HG03565 (cell line): Measurements from ENCODE around the gene KANTR.

Experiments used
- ATAC-seq: cut with Tn5 transposase; IDR thresholded peaks from one replicate; pipeline ENCODE4 v1.9.1; 2021; ENCODE audit warnings: mild to moderate bottlenecking, moderate library complexity; ENCODE audit not compliant: unreplicated experiment

KANTR gene, protein sequence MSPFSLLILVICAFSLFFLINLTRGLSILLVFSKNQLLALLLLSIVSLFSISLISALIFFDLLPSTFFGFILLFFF

DNA sequence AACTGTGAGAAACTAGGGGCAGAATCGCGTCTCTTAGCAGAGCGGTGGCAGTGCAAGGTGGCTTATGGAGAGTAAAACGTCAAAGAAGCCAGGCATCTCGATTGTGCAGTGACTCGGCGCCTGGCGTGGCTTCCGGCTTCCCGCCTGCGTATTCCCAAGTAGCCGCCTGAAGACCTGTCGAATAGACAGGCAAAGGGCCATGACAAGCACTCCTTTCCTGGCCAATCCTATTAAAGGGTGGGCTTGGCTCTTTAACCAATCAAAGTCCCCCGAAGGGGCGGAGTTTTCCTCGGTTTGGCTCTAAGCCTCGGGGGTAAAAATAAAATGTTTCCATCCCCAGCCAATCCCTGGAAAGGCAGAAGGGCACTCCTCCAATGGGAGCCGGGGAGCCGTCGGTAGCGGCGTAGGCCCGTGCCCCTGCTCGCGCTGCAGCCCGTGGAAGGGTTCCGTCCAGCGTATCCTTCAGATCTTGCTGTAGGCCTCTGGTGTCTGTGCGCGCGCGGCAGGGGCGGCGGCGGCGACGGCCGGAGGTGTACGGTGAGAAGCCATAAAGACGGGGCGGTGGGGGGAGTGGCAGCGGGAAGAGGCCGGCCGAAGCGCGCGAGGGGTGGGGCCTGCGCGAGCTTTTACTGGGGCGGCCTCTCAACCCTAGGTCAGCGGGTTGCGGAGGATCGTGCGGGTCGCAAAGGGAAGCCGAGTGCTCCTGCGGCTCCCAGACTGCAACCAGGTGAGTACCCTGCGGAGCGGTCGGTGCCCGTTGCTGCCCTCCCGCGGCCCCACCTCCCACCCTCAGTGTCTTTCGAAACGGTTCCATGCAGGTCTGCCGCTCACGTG, at the start of gene KANTR:
Gene KANTR, plus strand, starts transcription at position 395 of the 834 bp plus-strand sequence. CDS start 30,131 bp downstream, outside the sequence.
- ATAC-seq = peak; percentile 77

- ATAC-seq = no peak
Observed at GRCh38 chrX:53044995-53045394, 48.9 kb upstream of the KANTR start.

- ATAC-seq = no peak
Observed at GRCh38 chrX:53047228-53047627, 46.7 kb upstream of the KANTR start.

GRCh38 chrX:53048169-53049126, 45.5 kb upstream of the KANTR start, which contains the start of gene GPR173:
Gene GPR173, plus strand, starts transcription at chrX:53048789. Its CDS starts 27,833 bp downstream, at chrX:53076622.
- no peak for ATAC-seq

DNA sequence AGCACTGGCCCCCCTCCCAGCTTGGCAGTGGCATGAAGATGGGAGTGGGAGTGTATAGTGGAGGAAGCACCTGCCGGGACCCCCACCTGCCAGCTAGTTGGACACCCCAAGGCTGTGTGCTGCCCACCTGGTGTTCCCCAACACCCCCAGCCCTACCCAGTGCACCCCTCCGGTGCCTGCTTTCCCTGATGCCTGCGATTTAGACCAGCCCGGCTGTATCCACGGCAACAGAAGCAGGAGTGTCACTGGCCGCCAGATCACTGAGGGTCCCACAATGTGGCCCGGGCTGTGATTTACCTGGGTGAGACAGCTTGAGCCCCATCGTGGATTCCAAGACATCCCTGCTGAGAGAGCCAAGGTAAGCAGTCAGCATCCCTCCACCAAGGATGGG, 44.8 kb upstream of the KANTR start:
- ATAC-seq = no peak

- no peak for ATAC-seq
Observed at GRCh38 chrX:53050841-53051240, 43.1 kb upstream of the KANTR start.

- no peak for ATAC-seq
Observed at GRCh38 chrX:53055244-53055849, 38.6 kb upstream of the KANTR start.

DNA sequence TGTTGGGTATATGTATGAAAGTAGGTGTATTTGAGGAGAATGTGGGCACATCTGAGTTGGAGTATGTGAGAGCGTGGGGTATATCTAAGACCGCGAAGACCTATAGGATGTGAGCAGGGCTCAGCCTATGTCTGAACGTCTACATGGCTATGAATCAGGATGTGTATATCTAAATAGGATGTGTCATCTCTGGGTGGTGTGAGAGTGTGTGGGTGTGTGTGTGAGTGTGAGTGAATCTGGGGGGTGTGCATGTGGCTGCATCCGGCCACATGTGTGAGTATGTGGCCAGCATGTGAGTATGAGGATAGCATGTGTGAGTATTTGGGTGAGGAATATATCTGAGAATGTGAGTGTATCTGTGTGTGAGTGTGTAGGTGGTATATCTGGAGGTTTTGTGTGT, 37.6 kb upstream of the KANTR start:
- no peak for ATAC-seq

DNA sequence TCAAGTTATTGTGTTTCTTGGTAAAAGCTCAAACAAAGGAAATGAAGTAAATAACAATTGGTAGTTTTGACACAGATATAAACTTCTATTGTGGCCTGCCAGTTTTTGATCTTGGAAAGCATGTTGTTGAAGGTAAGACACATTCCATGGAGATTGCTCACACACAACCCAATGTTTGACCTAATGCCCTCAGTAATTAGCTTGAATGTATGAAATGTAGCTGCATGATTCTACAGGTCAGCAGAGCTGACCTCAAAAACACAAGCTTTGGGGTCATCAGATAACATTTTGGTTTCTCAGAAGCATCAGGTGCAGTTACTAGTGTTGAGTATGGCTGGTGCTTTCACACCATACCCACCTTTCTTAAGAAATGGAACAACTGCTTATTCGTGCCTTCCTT, 28.8 kb upstream of the KANTR start:
- ATAC-seq = no peak

- no peak for ATAC-seq
Observed at GRCh38 chrX:53071064-53071463, 22.9 kb upstream of the KANTR start.

DNA sequence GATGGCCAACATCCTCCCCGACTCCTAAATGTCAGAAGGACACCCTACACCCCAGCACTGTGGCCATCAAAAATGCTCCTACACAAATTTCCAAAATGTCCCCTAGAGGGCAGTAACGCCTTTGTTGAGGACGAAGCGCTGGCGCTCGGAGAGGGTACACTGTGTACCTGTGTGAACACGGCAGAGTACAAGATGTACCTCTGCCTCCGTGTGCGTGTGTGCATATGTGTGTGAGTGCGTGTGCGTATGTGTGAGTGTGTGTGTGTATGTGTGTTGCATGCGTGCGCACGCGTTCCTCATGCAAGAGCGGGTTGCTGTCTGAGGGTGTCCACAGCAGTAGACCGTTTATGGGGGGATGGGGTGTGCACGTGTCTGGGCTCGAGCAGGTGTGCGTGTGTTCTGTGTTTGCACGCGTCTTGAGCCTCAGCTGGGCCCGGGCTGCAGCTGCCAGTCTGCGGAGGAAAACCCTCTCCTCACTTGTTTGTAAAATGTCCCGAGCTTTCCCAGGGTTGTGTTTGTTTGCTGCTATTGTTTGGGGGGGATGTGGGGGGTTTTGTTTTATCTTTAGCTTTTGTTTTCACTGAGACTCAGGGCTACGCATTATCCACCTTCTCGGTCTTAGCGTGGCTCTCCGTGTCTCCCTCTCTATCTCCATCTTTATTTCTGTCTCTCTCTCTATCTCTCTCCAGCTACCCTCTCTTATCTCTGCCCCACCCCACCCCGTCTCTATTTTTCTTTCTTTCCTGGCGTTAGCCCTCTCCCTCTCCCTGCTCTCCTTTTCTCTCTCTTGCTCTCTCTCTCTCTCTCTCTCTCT, 22.1 kb upstream of the KANTR start:
- peak; percentile 74 for ATAC-seq

DNA sequence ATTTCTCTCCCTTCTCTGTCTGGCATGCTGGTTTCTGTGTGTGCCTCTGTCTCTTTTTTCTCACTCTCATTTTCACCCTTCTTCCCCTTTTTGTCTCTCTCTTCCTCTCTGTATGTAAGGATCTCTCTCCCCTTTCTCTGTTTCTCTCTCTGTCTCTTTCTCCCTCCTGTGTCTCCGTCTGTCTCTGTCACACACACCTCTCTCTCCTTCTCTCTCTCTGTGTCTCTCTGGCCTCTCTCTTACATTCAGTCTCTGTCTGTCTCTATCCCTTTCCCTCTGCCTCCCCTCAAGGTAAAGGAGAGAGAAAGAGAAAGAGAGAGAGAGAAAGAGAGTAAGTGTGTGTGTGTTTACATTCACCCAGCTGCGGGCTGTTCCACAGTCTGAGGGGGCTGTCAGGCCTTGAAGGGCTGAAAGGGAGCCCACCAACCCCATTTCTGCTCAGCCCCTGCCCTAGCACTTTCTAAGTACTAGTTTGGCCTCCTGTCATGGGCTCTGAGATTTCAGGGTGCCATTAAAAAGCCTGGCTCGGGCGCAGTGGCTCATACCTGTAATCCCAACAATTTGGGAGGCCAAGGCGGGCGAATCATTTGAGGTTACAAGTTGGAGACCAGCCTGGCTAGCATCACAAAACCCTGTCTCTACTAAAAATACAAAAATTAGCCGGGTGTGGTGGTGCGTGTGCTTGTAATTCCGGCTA, 21.4 kb upstream of the KANTR start:
- ATAC-seq = no peak

DNA sequence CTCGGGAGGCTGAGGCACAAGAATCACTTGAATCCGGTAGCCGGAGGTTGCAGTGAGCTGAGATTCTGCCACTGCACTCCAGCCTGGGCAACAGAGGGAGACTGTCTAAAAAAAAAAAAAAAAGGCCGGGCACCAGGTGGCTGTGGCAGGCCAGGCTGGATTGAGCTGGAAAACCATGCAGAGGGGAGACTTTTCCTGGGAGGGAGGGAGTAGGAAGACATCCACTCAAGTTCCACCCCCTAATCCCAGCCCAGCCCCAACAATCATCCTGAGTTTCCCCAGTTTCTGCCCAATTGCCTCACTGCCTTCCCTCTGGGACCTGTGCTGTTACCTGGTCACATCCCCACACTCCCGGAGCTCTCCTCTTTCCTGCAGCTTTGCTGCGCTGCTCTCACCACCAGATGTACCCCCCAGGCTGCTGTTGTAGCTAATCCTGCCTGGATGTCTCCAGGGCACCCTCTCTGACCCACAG, 20.8 kb upstream of the KANTR start:
- no peak for ATAC-seq

DNA sequence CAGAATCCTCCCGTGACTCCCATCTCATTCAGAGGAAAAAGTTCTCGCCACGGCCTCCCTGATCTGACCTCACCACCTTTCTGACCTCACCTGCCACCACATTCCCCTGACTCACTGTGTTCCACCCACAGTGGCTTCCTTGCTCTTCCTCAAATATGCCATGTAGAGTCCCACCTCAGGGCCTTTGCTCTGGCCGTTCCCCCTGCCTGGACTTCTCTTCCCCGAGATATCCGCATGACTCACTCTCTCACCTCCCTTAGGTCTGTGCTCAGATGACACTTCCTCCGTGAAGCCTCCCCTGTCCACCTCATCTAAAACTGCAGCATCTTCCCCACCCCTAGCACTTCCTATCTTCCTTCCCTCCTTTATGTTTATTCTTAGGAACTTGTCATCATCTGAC, 18.9 kb upstream of the KANTR start:
- ATAC-seq = no peak

DNA sequence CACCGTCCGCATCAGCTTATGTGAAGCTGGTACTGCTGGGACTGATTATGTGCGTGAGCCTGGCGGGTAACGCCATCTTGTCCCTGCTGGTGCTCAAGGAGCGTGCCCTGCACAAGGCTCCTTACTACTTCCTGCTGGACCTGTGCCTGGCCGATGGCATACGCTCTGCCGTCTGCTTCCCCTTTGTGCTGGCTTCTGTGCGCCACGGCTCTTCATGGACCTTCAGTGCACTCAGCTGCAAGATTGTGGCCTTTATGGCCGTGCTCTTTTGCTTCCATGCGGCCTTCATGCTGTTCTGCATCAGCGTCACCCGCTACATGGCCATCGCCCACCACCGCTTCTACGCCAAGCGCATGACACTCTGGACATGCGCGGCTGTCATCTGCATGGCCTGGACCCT, 17.3 kb upstream of the KANTR start:
- ATAC-seq = no peak

- no peak for ATAC-seq
Observed at GRCh38 chrX:53077207-53078197, 16.4 kb upstream of the KANTR start.

DNA sequence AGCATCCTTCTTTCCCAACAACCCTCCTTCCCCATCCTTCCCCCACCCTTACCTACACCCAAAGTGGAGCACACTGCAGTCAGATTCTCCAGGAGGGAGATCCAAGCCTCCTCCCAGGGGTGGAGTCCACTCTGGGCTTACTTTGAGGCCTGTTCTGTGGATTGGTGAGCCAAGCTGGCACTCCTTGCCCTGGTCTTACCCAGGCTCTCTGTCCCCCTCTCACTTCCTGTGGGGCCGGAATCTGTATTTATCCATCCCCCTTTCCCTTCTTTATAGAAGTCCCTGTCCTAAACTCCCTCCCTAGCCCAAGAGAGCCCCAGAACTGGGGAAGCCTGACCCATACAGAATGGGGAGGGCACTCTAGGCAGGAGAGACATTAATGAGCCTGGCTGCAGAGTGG, 15.0 kb upstream of the KANTR start:
- no peak for ATAC-seq
